ENCODE measurements around the gene OTUB2. TPM values are rescaled to one million over a fixed set of nuclear protein-coding genes. Genes with fewer than 3 reads are reported as not detected.

Gene OTUB2
- polyA plus RNA-seq, 1 of the 3 experiments (the other 2 are of a cell fraction) = 1.4 TPM

DNA sequence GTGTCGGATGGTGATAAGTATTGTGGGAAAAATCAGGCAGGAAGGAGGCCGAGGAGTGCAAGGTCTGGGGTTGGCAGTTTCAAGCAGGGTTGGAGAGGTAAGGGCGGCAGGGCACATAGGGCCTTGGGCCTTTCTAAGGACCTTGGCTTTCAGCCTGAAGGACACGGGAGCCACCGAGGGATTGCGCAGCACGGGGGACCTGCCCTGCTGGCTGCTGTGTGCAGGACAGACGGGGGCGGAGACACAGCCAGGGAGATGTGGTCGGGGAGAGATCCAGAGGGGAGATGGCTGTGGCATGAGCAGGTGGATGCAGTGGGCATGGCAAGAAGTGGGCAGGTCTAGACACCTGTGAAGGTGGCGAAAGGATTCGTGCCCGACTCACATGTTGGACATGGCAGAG lies 14.7 kb downstream of the OTUB2 start (continued):
- TF ChIP-seq IRF3 (IDR thresholded peaks at IDR 0.05; ENCODE audit: low read depth, low read length) = no peak
- TF ChIP-seq NRF1 (IDR thresholded peaks at IDR 0.05; ENCODE audit: low read depth, low read length) = no peak
- TF ChIP-seq TCF12 (IDR thresholded peaks at IDR 0.05) = no peak

GRCh38 chr14:94041551-94042346 lies 15.6 kb downstream of the OTUB2 start:
- Histone ChIP-seq H4K20me1 (ENCODE audit: insufficient read depth) (no peaks in the 10 kb centered on the region), H3K79me2 (ENCODE audit: insufficient read depth) (no peaks in the 10 kb centered on the region), H2AFZ (ENCODE audit: low read depth) (no peak overlapping the region), H3K4me2 (no peak overlapping the region), H3K9me3 (no peaks in the 10 kb centered on the region), H3K9me2 (no peaks in the 10 kb centered on the region), H3F3A (replicated peaks; ENCODE audit: insufficient read depth) (no peaks in the 10 kb centered on the region), H3K27me3 (ENCODE audit: insufficient read depth) (no peaks in the 10 kb centered on the region), H3K4me1 (ENCODE audit: control insufficient read depth in 1 of 2, insufficient read depth in 2 of 2, low read depth in 1 of 2, low read length in 1 of 2) (peaks cover 0 to under 1% of the 10 kb centered on the region in 2 experiments; a peak in 1 of 4 replicates), H3K4me3 (ENCODE audit: low read depth in 2 of 2, low read length in 1 of 2) (no peak overlapping the region), H3K9ac (no peak overlapping the region), H3K27ac (ENCODE audit: low read depth in 2 of 2, low read length in 1 of 2) (no peak overlapping the region), H3K36me3 (replicated peaks in 1 of 2; ENCODE audit: control insufficient read depth in 1 of 2, insufficient read depth in 2 of 2, low read length in 1 of 2) (peaks cover 3 to 34% of the 10 kb centered on the region in 2 experiments)
- 89% methylated on average over 17 of the region's 18 CpGs for WGBS (ENCODE audit: low lambda C conversion rate)
- TF ChIP-seq EP300 (IDR thresholded peaks at IDR 0.05; ENCODE audit: borderline replicate concordance in 1 of 2, low read depth in 1 of 2, low read length in 1 of 2) = no peak
- no peak for DNase-seq
- CTCF ChIA-PET = interaction anchor here (1.3 to 10.8 kb wide), 4 partner anchors 10 to 138 kb away, joined by 3 to 132 read pairs (median 7); no protein-coding TSS in a partner anchor
- POLR2A ChIA-PET = no interaction called here

DNA sequence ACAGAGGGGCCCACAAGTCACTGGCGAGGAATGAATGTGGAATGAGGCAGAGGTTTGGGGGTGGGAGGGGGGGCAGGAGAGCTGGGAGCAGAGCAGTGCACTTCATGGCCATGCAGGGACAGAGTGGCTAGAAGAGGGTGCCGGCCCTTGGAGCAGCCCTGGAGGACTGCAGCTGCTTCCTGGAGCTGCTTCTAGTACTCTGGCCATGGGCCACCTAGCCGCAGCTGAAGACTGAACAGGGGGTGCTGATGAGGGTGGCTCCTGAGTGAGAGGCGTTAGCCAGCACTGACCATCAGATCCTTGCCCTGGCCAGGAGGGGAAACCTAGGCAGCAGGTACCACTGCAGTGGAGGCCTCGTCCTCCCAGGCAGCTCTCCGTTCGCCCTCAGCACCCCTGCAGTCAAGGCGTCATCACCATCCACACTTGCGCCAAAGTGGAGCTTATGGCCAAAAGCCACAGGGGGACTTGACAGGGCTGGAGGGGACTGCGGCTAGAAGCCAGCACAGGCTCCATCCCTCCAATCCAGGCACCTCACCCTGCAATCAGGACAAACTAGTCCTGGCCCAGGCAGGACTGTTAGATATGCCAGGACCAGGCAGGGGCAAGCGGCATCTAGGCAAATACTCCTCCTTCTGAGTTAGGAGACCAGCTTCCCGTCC lies 16.4 kb downstream of the OTUB2 start:
- no peaks in the 10 kb centered on the region for H3K27me3 ChIP-seq (ENCODE audit: insufficient read depth)

More for the DNA sequence above, 16.4 kb downstream of the OTUB2 start:
- Histone ChIP-seq H3K4me3 (ENCODE audit: low read depth in 2 of 2, low read length in 1 of 2) (no peak overlapping the region), H3K36me3 (replicated peaks in 1 of 2; ENCODE audit: control insufficient read depth in 1 of 2, insufficient read depth in 2 of 2, low read length in 1 of 2) (peaks cover 3 to 42% of the 10 kb centered on the region in 2 experiments), H3K9me2 (no peaks in the 10 kb centered on the region), H3K9me3 (no peaks in the 10 kb centered on the region), H2AFZ (ENCODE audit: low read depth) (no peak overlapping the region), H3K4me2 (no peak overlapping the region), H3F3A (replicated peaks; ENCODE audit: insufficient read depth) (no peaks in the 10 kb centered on the region), H3K9ac (no peak overlapping the region), H4K20me1 (ENCODE audit: insufficient read depth) (no peaks in the 10 kb centered on the region), H3K4me1 (ENCODE audit: control insufficient read depth in 1 of 2, insufficient read depth in 2 of 2, low read depth in 1 of 2, low read length in 1 of 2) (no peaks in the 10 kb centered on the region), H3K79me2 (ENCODE audit: insufficient read depth) (no peaks in the 10 kb centered on the region), H3K27ac (ENCODE audit: low read depth in 2 of 2, low read length in 1 of 2) (no peak overlapping the region)
- ChIA-PET POLR2A (no interaction called here), CTCF (interaction anchor here (1.2 to 2.5 kb wide), 4 partner anchors 9 to 138 kb away, joined by 6 to 8 read pairs (median 6); no protein-coding TSS in a partner anchor)
- no peak for DNase-seq
- no peak for TF ChIP-seq RCOR1 (IDR thresholded peaks at IDR 0.05; ENCODE audit: low read length)
- no peak for TF ChIP-seq NFIC (IDR thresholded peaks at IDR 0.05; ENCODE audit: borderline replicate concordance)
- TF ChIP-seq MAX (IDR thresholded peaks at IDR 0.05; ENCODE audit: low read depth) = no peak
- no peak for TF ChIP-seq EP300 (IDR thresholded peaks at IDR 0.05; ENCODE audit: borderline replicate concordance in 1 of 2, low read depth in 1 of 2, low read length in 1 of 2)
- TF ChIP-seq, protein P1, sequence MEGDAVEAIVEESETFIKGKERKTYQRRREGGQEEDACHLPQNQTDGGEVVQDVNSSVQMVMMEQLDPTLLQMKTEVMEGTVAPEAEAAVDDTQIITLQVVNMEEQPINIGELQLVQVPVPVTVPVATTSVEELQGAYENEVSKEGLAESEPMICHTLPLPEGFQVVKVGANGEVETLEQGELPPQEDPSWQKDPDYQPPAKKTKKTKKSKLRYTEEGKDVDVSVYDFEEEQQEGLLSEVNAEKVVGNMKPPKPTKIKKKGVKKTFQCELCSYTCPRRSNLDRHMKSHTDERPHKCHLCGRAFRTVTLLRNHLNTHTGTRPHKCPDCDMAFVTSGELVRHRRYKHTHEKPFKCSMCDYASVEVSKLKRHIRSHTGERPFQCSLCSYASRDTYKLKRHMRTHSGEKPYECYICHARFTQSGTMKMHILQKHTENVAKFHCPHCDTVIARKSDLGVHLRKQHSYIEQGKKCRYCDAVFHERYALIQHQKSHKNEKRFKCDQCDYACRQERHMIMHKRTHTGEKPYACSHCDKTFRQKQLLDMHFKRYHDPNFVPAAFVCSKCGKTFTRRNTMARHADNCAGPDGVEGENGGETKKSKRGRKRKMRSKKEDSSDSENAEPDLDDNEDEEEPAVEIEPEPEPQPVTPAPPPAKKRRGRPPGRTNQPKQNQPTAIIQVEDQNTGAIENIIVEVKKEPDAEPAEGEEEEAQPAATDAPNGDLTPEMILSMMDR (IDR thresholded peaks at IDR 0.05) = no peak
- no peak for TF ChIP-seq SIN3A (IDR thresholded peaks at IDR 0.05; ENCODE audit: borderline replicate concordance, low read depth, low read length)
- no peak for TF ChIP-seq IRF3 (IDR thresholded peaks at IDR 0.05; ENCODE audit: low read depth, low read length)
- TF ChIP-seq CHD2 (IDR thresholded peaks at IDR 0.05; ENCODE audit: low read length, partially characterized antibody) = no peak
- TF ChIP-seq ZBTB33 (IDR thresholded peaks at IDR 0.05; ENCODE audit: borderline replicate concordance, low read depth) = no peak
- TF ChIP-seq FOXJ3 (CRISPR knock-in tag; IDR thresholded peaks at IDR 0.05) = no peak
- no peak for TF ChIP-seq RXRA (IDR thresholded peaks at IDR 0.05; ENCODE audit: borderline replicate concordance, low read depth)
- TF ChIP-seq GATA2 (CRISPR knock-in tag; IDR thresholded peaks at IDR 0.05) = no peak
- TF ChIP-seq SMC3 (IDR thresholded peaks at IDR 0.05; ENCODE audit: low read depth, low read length) = no peak
- no peak for TF ChIP-seq POLR2AphosphoS5 (IDR thresholded peaks at IDR 0.05; ENCODE audit: low read depth, low read length)
- TF ChIP-seq ELF1 (IDR thresholded peaks at IDR 0.05) = no peak
- WGBS (ENCODE audit: low lambda C conversion rate) = 89% methylated on average over 4 of the region's 12 CpGs
